ENCODE data around the gene ZNF483.

GRCh38 chr9:111516061-111516465 is 8.9 kb upstream of the ZNF483 start:
- TF ChIP-seq GATA2 (IDR thresholded peaks at IDR 0.05; ENCODE audit: low read depth, low read length) (no peak), GATA3 (IDR thresholded peaks at IDR 0.05; ENCODE audit: low read depth, low read length) (no peak)
